Measurements from ENCODE around the gene FER1L5.

Gene FER1L5

GRCh38 chr2:96693286-96694200 lies 51.0 kb downstream of the FER1L5 start:
- in situ Hi-C loops (cut with MboI; ENCODE audit: low sequenced_read_pairs) = no loop called here

DNA sequence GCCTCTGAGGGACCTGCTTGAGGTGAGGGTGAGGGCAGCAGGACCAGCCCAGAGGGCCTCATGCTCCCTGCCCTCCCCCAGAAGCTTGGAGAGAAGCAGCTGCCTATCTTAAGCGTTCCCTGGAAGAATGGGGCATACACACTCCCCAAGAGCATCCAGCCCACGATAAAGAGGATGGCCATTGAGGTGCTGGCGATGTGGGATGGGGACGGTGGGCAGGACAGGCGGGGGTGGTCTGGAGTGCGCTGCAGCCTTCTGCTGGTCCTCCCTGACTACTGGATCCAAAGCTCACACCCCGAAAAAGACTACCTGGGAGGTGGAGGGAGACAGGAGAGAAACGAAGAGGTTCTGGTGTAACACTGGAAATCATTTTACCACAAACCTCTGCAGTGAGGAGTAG lies 51.7 kb downstream of the FER1L5 start:
- in situ Hi-C loops (cut with MboI; ENCODE audit: low sequenced_read_pairs) = no loop called here

- in situ Hi-C loops (cut with MboI; ENCODE audit: low sequenced_read_pairs) = no loop called here
Measured at GRCh38 chr2:96694816-96695455, 52.4 kb downstream of the FER1L5 start.

DNA sequence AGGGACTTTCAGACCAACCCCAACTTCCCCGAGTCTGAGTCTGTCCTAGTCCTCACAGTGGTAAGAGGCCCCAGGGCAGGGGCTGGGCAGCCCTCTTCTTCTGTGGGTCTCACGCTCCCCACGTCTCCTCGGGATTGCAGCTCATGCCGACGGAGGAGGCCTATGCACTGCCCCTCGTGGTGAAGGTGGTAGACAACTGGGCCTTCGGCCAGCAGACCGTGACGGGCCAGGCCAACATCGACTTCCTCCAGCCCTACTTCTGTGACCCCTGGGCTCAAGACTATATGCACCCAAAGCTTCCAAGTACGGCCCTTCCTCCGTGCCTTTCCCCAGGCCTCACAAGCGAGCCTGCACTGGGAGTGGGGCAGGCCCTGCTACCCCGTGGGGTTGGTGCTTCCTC lies 53.0 kb downstream of the FER1L5 start:
- in situ Hi-C loops (cut with MboI; ENCODE audit: low sequenced_read_pairs) = no loop called here

DNA sequence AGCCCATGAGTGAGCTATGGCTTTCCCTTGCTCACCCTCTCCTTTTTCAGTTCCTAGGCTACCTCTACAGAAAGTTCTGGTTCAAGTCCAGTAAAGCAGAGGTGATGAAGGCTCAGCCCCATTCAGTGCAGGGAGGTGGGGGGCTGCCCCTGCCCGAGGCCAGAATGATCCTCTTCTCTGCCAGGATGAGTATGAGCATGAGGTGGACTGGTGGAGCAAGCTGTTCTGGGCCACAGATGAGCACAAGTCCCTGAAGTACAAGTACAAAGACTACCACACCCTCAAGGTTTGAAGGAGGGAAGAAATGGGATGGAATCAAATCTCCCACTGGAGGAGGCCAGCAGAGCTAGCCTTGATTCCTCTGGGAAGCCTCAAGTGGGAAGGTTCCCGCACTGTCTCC lies 54.9 kb downstream of the FER1L5 start:
- in situ Hi-C loops (cut with MboI; ENCODE audit: low sequenced_read_pairs) = no loop called here

- in situ Hi-C loops (cut with MboI; ENCODE audit: low sequenced_read_pairs) = no loop called here
Measured at GRCh38 chr2:96698221-96698861, 55.8 kb downstream of the FER1L5 start.

GRCh38 chr2:96699021-96699420 lies 56.5 kb downstream of the FER1L5 start:
- in situ Hi-C loops (cut with MboI; ENCODE audit: low sequenced_read_pairs) = no loop called here

DNA sequence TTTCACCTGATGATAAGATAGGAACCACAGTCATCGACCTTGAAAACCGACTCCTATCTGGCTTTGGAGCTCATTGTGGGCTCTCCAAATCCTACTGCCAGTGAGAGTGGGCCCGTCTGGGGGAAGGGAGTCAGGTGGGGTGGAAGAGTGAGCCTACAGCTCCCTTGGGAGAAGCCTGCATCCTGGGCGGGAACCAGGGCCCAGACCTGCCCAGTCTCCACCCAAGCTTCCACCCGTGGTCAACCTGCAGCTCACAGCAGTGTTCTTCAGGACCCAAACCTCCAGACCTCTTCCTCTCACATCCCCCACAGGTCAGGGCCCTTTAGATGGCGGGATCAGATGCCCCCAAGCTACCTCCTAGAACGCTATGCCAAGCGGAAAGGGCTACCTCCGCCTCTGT lies 57.1 kb downstream of the FER1L5 start:
- in situ Hi-C loops (cut with MboI; ENCODE audit: low sequenced_read_pairs) = no loop called here

- in situ Hi-C loops (cut with MboI; ENCODE audit: low sequenced_read_pairs) = no loop called here
Measured at GRCh38 chr2:96700086-96700485, 57.5 kb downstream of the FER1L5 start.

DNA sequence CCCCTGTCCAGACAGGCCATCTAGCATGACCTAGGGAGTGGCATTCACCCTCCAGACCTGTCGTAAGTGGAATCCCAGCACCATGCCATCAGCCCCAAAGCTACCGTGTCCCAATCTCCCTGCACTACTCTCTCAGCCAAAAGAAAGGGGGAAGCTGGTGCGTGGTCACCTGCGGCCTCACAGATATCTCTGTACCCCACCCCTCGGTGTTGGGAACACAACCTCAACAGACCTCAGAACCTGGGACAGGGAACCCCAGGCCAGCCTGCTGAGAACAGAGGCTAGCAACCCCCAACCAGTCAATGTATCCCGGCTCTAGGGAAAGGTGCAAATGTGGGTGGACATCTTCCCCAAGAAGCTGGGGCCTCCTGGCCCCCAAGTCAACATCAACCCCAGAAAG lies 59.1 kb downstream of the FER1L5 start:
- in situ Hi-C loops (cut with MboI; ENCODE audit: low sequenced_read_pairs) = no loop called here

DNA sequence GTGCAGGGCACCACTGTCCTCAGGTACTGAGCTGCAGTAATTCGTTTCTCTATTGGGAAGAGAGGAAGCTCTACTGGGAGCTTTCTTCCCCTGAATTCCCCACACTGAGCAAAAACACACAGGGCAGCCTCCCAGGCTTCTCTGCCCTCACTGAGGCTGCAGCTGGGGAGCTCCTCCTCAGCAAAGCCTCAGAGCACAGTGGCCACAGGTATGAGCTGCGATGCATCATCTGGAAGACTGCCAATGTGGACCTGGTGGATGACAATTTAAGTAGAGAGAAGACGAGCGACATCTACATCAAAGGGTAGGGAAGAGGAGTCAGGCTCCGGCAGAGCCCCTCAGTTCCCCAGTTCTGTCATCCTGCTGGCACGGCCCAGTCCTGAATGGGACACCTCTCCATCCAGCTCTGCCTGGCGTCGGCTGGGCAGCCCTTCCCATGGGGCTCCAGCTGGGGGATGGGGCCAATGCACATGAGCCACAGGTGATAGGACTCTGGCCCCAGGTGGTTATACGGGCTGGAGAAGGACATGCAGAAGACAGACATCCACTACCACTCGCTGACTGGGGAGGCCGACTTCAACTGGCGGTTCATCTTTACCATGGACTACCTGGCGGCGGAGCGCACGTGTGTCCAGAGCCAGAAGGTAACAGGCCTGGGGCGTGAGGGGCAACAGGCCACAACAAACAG lies 59.7 kb downstream of the FER1L5 start:
- in situ Hi-C loops (cut with MboI; ENCODE audit: low sequenced_read_pairs) = no loop called here

GRCh38 chr2:96703021-96703751 lies 60.6 kb downstream of the FER1L5 start:
- in situ Hi-C loops (cut with MboI; ENCODE audit: low sequenced_read_pairs) = no loop called here

GRCh38 chr2:96710985-96711384 lies 68.4 kb downstream of the FER1L5 start:
- in situ Hi-C loops (cut with MboI; ENCODE audit: low sequenced_read_pairs) = no loop called here

GRCh38 chr2:96715658-96716057 lies 73.1 kb downstream of the FER1L5 start:
- in situ Hi-C loops (cut with MboI; ENCODE audit: low sequenced_read_pairs) = no loop called here

DNA sequence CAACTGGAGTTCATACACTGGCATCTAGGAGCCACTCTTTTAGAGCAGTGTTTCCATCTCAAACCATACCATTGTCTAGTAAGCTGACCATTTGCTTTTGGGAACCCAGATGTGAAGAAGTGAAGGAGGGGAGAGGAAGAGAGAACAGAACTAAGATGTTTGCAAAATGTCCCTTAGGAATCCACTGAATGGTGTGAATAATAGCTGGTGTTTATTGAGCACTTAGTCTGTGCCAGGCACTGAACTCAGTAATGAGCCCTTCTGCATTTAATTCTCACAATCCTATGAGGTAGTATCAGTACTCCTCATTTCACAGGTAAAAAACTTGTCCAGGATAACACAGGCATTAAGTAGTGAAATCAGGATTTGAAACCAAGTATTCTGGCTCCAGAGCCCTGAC lies 73.8 kb downstream of the FER1L5 start:
- in situ Hi-C loops (cut with MboI; ENCODE audit: low sequenced_read_pairs) = no loop called here

GRCh38 chr2:96726131-96726530 lies 83.6 kb downstream of the FER1L5 start:
- in situ Hi-C loops (cut with MboI; ENCODE audit: low sequenced_read_pairs) = no loop called here

DNA sequence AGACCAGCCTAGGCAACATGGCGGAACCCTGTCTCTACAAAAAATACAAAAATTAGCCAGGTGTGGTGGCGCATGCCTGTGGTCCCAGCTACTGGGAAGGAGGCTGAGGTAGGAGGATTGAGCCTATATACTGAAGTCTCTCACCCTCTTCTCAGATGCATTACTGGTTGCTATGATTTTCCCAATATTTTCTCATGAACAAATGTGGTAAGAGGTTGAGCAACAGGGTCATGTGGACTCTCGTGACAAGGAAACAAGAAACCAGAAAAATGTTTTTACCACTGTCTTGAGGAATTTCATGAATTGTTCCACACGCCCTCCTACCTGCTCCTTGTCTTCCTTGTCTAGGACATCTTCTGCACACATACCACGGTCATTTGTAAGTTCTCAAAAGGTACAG lies 84.9 kb downstream of the FER1L5 start:
- in situ Hi-C loops (cut with MboI; ENCODE audit: low sequenced_read_pairs) = no loop called here

DNA sequence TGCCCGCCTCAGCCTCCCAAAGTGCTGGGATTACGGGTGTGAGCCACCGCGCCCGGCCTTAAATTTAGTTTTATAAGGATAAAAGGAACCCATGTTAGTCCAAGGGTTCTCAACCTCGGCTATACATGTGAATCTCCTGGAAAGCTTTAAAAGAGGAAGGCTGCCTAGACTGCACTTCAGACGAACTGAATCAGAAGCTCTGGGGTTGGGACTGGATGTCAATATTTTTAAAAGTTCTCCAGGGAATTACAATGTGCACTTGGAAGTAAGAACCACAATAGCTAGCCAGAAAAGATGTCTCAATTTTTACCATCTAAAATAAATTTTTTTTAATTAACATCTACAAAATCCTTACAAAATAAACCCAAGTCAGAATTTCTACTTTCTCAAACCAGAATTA lies 87.2 kb downstream of the FER1L5 start:
- in situ Hi-C loops (cut with MboI; ENCODE audit: low sequenced_read_pairs) = no loop called here

GRCh38 chr2:96730212-96730611 lies 87.6 kb downstream of the FER1L5 start:
- in situ Hi-C loops (cut with MboI; ENCODE audit: low sequenced_read_pairs) = no loop called here

- in situ Hi-C loops (cut with MboI; ENCODE audit: low sequenced_read_pairs) = no loop called here
Measured at GRCh38 chr2:96733931-96734330, 91.4 kb downstream of the FER1L5 start.
